HS-5 (cell line): ENCODE results near the gene ANKRD33.

ENCODE experiments used
- DNase-seq: peaks from one replicate; pipeline ENCODE4 v3.0.0-alpha.2; 2012; ENCODE audit warnings: low read depth

The ANKRD33 gene, protein sequence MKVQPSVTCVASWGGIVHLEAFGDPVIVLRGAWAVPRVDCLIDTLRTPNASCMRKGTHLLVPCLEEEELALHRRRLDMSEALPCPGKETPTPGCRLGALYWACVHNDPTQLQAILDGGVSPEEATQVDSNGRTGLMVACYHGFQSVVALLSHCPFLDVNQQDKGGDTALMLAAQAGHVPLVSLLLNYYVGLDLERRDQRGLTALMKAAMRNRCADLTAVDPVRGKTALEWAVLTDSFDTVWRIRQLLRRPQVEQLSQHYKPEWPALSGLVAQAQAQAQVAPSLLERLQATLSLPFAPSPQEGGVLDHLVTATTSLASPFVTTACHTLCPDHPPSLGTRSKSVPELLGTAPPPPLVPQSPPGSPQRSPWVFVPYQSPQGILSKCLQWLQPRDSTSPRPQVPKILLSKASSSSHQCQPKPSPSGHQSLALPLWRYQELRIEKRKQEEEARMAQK

DNA sequence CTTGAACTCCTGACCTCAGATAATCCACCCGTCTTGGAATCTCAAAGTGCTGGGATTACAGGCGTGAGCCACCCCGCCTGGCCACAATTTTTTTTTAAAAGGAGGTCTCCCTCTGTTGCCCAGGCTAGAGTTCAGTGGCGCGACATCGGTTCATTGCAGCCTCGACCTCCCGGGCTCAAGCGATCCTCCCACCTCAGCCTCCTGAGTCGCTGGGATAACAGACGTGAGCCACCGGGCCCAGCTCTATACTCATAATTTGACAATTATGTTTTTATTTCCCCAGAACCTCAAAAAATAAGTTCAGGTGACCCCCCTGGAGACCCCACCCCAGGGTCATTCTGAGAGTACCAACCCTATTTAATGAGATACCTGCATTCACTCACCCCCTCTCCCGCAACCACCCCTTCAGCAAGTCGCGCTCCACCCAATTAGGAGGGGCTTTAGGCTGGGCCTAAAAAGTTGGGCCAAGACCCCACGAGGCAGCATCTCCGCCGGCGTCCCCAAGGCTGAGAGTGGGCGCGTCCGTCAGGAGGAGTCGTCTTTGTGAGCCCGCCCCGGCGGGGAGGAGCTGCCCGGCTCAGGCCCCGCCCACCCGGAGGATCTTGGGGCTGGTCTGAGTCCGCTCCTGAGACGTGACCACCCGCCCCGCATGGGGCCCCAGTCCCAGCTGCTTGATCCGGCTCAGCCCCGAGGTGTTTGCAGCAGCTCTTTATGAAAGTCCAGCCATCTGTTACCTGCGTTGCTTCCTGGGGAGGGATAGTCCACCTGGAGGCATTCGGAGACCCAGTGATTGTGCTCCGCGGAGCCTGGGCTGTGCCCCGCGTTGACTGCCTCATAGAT lies at the start of gene ANKRD33:
Gene ANKRD33, plus strand, starts transcription at position 628 of the 840 bp plus-strand sequence. Its CDS starts 84 bp downstream, at position 712.
- no peak for DNase-seq

DNA sequence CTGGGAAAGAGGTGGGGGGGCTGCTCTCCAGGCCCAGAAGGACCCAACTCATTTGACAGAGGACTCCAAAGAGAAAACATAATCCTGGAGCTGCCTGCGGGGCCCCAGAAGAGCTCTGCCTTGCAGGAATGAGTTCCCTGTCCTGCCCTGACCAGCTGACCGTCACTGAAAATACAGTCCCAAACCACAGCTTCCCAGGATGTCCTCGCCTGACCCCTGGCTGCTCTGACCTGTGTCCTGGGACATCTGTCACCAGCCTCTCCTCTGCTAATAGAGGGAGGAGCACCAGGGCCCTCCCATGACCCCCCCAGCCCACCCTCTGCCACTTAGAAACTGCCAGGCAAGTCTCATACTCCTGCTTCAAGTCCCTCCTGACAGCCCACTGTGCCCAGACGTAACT lies 49.1 kb upstream of the ANKRD33 start:
- no peak for DNase-seq

DNA sequence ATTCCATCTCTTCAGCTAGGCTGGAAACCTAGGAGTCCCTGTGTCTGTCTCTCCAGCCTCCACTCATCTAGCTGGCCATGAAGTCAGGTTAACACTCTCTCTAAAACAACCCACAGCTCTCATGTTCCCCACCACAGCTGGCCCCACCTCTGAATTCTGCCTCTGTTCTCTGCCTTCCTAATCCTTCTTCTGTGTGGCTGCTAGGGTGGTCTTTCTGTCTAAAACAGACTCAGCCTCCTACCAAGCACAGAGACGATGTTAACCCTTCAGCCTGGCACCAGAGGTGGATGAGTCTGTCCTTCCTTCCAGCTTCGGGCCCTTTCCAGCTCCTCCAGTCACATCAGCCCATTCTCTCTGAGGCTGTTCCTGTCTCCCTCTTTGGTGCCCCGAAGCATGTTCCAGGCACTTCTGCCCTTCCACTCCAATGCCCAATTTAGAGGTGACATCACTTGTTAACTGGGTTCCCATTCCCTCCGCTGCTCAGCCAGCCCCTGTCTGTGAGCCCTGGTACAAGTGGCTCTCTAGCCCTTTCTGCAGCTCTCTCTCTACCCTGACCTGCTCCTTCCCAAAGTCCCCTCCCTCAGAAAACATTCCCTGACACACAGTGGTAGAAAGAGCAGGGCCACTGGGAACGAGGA lies 48.5 kb upstream of the ANKRD33 start:
- no peak for DNase-seq

DNA sequence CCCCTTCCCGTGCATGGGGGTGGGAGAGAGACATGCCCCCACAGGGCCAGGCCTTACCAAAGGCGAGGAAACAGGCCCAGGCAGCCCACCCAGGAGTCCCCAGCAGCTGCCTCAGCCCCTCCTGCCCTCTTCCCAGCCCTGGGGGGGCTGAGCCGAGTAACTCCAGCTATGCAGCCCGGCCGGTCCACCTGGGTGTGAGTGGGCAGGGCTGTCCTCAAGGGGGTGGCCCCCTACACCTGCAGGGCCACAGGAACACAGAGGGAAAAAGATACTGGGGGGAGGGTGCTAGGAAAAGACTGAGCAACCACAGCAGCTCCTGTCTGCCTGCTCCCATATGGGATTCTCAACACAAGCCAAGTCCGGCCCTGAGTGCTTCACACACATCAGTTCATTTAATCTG lies 46.9 kb upstream of the ANKRD33 start:
- DNase-seq = no peak

DNA sequence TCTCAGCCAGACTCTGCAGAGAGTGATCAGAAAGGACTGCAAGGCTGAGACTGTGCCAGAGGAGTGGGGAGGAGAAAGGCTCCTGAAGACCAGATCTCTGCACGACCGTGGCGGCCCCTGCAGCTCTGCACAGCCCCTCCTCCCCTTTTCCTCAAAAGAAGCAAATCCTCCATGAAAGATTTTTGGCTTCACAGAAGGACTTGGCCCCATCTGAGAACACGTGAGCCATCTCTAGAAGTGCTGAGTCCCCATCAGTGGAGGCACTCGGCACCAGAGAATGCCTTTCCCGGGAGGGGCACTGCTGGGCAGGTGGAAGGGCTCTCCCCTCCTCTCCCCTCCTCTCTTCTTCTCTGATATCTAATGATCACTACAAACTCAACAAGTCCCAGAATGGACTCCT lies 46.2 kb upstream of the ANKRD33 start:
- no peak for DNase-seq

DNA sequence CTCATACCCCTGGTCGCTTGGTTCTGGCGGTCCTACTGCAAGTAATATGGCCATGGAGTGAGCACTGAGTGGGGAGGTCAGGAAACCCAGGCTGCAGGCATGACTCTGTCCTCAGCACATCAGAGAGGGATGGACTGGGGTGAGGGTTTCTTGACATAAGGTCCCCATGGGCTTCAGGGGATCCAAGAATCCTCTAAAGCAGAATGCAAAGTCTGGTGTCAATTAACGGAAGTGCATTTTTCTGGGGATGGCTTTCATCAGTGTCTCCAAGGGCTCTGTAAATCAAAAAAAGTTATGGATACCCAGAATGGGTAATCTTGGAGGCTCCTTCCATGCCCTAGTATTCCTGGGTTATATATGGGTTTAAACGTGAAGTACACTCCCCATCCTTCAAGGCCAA lies 43.0 kb upstream of the ANKRD33 start:
- DNase-seq = no peak

DNA sequence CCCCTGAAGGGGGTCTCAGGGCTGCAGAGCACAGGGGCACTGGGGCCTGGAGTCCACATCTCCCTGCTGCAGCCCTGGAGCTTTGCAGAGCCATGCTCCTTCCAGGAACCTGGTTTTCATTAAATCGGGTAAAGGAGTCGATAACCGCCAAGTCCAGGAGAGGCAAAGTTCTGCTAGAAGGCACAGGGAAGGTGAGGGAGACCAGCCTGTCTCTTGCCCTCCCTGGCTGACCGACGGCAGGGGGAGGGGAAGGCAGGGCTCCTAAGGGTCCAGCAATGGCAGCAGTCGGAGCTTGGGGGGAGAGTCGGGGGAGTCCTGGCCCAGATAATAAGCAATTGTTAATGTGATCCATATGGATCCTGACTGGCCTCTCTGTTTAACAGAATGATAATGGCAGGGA lies 42.4 kb upstream of the ANKRD33 start:
- DNase-seq = no peak

DNA sequence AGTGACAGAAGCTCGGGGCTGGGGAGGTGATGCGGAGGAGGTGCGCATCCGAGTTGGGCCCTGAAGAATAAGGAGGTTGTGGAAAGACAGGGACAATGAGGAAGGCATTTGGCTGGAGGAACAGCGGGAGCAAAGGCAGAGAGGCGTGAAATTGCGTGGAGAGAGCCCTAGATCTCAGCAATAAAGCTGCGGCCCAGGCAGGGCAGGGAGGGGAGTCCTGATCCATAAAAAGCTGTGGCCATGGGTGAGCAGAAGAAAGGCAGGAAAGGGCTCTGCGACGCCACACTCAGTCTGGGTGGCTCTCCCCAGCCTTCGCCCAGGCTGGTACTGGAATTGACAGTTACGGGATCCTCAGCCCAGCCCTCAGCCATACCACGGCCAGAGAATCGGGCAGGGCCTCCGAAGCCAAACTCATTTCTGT lies 41.6 kb upstream of the ANKRD33 start:
- DNase-seq = no peak

DNA sequence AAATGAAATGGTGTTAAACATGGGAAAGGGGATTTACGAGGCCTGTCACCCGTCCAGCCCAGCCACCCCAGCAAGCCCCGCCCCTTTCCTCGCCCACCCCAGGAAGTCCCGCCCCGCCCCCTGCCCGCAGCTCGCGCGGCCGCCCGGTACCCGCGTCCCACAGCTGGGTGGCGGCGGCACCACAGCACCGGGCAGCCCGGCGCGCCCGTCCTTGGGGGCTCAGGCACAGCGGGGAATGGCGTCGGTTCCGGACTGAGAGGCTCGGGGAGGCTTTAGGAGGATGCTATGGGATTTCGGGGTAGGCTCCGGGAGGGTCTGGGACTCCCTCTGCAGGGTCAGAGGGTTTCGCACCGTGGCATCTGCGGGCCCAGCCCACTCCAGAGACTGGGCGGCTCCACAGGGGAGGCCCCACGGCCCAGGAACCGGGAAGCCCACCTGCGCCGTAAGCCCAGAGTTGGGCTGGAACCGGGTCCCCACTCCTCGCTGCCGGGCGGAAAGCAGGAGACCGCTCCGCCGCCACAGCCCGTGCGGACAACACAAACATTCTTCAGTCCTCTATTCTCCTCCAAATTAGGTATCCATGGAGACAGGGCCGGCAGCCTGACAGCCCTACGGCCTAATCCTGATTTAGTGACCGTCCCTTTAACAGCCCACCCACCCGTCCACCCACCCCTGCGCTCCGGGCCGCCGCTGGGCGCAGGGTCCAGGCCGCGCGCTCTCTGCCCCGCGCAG lies 40.8 kb upstream of the ANKRD33 start:
- no peak for DNase-seq

DNA sequence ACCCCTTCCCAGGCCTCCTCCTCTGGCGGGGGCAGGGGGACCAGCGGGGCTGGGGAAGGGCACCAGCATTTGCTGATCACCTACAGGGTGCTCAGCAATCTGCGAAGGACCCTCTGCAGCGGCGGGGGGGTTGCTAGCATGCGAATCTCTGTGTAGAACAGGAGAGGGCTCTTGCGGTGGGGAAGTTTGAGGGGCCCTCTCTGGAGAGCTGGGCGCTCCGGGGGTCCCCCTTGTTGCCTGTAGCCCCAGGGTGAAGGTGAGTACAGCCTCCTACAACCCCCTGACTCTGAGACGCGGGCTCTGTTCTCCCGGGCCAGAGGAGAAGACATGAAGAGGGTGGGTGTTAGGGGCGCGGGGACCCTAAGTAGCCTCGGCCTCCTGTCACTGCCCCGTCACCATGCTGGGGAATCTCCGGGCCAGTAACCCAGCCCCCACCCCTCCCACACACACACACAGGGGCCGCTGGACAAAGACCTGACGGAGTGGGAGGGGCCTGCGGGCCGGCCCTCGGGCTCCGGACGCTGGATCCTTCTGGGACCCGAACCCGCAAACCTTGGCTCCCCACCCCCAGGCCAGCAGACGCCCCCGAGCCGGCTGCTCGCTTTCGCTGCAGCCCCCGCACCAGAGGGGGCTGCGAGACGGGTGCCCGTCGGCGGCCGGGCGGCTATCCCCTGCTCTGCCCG lies 40.1 kb upstream of the ANKRD33 start:
- no peak for DNase-seq

DNA sequence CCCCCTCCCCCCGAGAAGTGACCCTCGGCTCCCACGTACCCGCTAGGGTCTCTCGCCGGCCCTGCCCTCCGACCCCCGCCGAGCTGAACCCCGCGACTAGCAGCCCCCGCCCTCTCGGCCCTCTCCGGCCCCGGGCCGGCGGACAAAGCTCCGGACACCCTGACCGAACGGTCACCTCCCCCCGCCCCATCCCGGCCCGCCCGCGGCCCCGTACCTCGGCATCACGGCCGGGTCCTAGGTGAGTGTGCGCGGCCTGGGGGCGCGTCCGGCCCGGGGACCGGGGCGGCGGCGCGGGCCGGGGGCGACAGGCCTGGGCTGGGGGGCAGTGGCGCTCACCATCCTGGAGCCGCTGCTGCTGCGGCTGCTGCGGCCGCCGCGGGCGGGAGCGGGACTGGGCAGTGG lies 39.6 kb upstream of the ANKRD33 start, which contains the start of gene FIGNL2:
Gene FIGNL2, minus strand, starts transcription at position 393 of the 402 bp plus-strand sequence. CDS start 26,305 bp downstream, outside the sequence.
- no peak for DNase-seq

DNA sequence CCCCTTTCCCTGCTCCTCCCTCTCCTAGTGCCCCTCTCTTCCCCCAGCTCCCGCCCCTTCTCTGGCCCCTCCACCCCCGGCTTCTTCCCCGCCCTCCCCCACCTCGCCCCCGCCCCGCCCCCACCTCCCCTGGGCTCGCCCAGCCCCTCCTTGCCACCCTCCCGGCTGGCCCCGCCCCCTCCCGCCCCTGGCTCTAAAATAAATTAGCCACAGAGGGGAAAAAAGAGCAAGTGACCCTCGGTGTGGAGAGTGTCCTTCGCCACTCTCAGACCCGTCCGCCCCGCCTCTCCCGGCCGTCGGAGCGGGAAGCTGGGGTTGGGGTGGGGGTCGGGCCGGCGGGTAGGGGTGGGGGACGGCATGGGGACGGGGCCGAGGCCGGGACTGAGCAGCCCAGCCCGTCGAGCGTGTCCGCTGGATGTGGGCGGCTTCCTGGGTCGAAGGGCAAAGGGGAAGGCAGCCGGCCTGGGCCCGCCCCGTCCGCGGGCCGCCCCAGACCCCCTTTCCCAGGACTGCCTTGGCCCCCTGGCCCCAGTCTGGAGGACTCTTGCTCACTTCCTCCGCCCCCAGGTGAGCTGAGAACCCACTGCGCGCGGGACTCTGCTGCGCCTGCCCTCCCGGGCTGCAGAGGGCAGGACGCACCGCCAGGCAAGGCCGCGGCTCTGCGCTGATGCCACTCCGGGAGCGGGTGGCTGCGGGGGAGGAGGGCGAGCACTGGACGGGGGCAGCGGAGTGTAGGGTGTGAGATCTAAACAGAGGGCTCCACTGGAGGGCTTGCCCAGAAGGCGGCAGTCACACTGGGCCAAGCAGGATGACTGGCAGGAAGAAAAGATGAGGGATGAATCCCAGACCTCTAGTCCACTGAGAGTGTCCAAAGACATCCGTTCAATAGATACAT lies 38.8 kb upstream of the ANKRD33 start:
- no peak for DNase-seq

DNA sequence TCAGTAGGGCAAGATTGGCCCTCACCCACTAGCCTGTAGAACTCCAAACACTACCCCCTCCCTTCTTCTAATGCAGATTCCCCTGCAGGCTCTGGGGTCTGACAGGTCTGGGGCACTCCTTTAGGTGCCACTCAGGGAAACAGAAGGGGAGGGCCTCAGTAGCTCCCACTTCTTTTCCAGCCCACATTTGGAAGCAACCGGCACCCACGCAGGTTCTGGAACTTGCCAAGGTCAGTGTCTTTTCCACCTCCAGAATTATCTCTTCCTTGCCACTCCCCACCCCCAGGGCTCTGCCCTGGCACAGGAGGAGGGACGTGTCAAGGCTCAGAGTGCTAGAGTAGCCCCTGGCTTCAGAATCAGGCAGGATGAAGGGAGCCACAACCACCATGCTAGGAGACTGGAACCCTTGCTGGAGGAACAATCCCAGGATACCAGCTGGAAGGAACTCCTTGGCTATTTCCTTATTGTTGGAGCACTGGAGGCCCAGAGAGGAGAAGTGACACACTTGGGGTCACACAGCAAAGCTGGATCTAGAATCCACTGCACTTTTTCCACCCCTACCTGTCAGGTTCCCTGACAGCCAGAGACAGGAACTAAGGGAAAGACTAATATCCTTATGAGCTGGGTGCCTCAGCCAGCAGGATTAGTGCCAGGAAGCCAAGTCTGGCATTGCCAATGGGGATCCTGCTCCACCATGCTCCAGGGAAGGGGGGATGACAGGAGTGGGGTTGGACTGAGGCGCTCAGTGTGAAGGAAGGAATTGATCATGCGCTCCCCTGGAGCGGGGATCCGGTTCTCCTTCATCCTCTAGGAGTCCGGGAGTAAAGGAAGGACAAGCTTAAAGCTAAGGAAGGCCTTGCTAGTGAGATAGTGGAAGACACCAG lies 37.6 kb upstream of the ANKRD33 start:
- DNase-seq = no peak

DNA sequence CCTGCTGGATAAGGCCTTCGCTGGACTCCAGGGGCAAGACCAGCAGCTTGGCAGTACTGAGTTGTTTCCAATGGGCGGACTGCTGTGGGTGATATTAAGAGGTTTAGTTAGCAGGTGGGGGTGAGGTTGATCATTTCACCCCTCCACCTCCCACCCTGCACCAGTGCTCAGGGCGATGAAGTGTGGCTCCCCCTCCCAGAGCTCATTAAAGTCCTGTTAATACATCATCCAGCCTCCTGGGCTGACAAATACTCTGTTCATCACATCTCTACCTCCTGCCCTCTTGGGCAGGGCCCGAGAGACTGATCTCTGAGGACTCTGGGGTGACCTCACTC lies 37.0 kb upstream of the ANKRD33 start:
- DNase-seq = no peak

DNA sequence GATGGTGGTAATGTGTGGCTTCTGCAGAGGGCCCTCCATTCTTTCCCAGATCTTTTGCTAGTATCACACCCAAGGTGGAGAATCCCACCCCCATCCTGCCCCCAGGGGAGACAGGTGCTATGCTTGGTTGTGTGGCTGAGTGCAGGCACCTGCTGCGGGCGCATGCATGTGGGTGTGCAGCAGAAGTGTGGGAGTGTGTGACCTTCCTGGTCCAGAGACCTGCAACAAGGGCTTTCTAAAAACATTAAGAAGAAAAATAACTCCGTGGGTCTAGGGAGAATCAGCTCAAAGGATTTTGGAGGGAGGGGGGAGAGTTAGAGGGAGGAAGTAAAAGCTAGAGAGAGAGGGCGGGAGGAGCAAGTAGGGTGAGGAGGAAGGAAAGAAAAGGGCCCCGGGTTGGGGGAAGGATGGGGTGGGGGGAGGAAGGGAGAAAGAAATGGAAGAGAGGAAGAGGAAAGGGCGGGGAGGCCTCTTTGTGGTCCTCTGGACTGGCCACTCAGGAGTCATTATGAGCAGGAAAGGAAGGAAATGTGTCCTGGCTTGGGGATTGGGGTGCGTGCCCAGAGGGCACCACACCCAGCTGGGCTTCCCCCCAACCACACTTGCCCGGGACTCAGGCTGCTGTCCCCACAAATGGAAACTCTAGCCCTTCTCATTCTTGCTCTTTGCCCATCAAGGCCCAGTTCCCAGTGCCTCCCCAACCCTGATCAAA lies 36.3 kb upstream of the ANKRD33 start:
- no peak for DNase-seq

DNA sequence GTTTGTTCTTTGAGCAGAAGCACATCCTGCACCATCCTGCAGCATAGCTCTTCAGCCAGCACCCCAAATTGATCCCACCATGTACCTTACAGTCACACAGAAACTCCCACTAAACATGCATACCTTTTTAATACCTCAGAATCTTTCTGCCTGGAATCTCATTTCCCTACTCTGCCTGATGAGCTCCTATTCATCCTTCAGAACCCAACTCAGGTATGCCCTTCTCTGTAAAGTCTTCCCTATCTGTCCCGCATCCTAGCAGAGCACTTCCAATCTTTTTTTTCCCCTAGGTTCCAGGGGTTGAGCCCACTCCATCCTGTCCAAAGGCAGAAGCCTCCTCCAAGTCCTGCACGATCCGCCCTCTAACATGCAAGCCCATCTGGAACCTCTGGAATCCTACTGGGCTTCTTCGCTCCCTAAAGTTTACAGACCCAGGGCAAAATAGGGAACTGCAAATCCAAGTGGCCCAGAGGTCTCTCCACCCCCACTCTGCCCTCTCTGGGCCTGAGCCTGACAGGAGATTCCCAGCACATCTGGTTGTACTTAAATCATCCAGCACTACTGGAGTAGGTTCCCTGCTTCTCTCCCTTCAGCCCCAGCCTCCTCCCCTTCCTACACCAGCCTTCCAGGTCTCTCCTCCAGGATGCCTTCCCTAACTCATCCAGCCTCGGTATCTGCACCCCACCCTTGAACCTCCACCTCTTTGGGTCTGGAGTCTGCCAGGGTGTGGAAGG lies 35.3 kb upstream of the ANKRD33 start:
- no peak for DNase-seq

DNA sequence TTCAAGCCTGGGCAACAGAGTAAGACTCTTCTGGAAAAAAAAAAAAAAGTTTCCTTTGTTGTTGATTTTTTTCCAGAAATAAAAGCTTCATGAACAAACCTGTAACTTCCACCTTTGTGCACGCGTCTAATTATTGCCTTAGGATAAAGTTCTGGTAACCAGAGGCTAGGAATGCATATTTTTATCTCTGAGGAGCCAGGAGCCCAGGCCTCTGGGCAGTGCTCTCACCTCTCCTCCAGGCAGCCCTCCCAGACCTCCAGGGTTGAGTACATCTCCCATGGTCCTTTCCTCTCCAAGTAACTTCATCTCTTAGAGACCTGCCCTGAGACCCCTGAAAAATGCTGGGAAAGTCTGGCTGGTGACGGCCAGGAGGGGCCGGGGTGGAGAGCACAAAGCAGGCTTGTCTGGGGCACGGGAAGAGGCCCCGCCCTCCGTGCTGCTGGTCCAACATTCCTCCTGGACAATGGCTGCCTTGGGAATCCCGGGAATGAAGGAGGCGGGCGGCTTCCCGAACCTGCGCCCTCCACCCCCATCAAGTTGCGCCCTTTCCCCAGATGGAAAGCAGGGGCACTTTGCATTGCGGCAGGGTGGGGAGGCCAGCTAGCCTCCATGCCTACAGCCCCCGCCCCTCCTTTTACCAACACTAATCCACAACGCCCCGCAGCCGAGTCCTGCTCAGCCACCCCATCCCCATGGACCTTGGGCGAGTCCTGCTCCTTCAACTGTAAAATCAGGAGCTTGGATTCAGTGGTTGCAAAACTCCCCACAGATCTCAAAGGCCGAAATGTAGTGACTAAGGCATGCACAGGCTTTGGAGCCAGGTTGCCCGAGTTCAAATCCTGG lies 32.1 kb upstream of the ANKRD33 start:
- no peak for DNase-seq
